GM15510 (cell line): ENCODE results near the gene ANKRD24.

Experiments used
- POLR2A ChIP-seq: IDR thresholded peaks from 3 replicates; pipeline ENCODE4 v1.6.1; 2011; ENCODE audit warnings: borderline replicate concordance; ENCODE audit not compliant: insufficient read length; ENCODE audit errors: extremely low read depth

Gene ANKRD24

DNA sequence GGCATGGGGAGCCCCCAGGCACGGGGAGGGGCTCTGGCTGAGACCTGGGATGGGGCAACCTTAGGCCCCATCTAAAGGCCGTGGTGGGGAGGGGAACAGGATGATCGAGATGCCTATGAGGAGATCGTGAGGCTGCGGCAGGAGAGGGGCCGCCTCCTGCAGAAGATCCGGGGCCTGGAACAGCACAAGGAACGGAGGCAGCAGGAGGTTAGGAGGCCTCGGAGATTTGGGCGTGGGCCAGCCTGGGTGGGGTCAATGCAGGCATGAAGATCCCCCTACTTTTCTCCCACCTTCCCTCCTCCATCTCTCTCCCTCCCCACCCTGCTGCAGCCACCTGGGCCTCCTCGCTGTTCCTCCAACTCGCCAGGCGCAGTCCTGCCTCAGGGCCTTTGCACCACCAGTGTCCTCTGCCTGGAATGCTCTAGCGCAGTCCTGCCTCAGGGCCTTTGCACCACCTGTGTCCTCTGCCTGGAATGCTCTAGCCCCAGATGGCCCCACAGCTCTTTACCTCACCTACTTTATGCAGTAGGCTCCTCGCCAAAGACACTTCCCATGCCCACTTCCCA is 27.8 kb downstream of the ANKRD24 start:
- TF ChIP-seq POLR2A = no peak

DNA sequence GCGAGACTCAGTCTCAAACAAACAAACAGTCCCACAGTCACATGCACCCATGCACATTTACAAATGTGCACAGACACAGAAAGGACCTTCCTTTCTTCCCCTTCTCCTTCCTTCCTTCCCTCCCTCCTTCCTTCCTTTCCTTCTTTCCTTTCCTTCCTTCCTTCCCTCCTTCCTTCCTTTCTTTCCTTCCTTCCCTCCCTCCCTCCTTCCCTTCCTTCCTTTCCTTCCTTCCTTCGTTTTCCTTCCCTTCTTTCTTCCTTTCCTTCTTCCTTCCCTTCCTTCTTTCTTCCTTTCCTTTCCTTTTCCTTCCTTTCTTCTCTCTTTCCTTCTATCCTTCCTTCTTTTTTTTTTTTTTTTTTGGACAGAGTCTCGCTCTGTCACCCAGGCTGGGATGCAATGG is 30.6 kb downstream of the ANKRD24 start:
- TF ChIP-seq POLR2A = no peak

DNA sequence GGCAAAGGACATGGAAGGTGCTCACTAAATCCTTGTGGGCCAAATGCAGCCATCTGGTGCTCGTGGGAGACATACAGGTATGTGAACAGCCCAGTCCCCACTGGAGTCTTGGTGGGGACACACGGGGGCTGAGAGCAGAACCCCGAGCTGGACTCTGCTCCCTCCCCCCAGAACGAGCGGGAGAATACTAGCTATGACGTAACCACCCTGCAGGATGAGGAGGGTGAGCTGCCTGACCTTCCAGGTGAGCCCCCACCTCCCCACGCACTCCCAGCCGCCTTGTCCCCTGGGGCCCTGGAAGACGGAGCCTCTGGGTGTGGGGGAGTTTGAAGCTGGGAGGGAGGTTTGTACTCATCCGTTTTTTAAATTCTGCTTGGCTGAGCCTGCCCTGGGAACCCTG is 33.3 kb downstream of the ANKRD24 start:
- TF ChIP-seq POLR2A = no peak

DNA sequence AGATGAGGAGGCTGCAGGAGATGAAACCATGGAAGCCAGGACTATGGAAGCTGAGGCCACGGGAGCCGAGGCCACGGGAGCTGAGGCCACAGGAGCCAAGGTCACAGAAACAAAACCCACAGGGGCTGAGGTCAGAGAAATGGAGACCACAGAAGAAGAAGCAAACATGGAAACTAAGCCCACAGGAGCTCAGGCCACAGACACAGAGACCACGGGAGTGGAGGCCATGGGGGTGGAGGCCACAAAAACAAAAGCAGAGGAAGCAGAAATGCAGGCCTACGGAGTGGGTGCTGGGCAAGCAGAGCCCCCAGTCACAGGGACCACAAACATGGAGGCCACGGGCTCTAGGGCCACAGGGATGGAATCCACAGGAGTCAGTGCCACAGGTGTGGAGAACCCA is 34.4 kb downstream of the ANKRD24 start:
- TF ChIP-seq POLR2A = no peak

DNA sequence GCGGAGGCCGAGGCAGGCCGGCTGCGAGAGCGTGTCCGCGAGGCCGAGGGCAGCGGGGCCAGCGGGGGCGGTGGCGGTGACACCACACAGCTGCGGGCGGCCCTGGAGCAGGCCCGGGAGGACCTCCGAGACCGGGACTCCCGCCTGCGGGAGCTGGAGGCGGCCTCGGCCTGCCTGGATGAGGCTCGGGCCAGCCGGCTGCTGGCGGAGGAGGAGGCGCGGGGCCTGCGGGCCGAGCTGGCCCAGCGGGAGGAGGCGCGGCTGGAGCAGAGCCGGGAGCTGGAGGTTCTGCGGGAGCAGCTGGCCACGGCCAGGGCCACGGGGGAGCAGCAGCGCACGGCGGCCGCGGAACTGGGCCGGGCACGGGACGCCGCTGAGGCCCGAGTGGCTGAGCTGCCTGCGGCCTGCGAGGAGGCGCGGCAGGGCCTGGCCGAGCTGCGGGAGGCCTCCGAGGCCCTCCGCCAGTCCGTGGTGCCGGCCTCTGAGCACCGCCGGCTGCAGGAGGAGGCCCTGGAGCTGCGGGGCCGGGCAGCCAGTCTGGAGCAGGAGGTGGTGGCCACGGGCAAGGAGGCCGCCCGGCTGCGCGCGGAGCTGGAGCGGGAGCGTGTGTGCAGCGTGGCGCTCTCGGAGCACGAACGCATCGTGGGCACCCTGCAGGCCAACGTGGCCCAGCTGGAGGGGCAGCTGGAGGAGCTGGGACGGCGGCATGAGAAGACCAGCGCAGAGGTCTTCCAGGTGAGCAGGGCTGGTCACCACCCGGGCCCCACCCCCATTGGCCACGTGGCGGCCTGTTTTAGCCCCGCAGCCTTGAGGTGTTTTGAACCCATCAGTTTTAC is 35.2 kb downstream of the ANKRD24 start:
- no peak for TF ChIP-seq POLR2A

DNA sequence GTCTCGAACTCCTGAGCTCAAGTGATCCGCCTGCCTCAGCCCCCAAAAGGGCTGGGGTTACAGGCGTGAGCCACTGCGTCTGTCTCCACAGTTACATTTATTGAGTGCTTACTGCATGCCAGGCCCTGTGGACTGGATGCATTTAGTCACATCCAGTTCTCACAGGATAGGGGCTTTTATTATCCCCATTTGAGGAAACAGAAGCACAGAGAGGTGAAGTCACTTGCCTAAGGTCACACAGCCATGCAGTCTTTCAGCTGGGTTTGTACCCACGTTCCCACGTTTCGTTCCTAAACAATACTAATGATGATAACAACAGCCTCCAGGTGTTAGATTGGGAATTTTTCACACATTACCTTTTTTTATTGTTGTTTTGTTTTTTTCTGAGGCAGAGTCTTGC is 37.7 kb downstream of the ANKRD24 start:
- TF ChIP-seq POLR2A = no peak

DNA sequence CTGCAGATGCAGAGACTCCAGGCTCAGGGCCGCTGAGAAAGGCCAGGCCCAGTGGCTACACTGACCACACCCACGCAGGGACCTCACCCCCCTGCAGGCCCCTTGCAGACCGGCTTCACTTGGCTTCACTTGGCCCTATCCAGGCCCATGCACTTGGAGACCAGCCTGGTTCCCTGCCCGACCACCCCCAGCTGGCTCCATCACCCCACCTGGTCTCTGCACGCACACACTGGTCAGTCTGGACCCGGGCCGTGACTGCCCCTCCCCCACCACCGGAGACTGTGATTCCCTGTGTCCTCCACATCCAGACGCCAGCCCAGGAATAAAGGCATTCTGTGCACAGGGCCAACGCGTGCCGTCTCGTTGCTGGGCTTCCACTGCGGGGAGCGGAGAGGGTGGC is 42.0 kb downstream of the ANKRD24 start:
- no peak for TF ChIP-seq POLR2A

DNA sequence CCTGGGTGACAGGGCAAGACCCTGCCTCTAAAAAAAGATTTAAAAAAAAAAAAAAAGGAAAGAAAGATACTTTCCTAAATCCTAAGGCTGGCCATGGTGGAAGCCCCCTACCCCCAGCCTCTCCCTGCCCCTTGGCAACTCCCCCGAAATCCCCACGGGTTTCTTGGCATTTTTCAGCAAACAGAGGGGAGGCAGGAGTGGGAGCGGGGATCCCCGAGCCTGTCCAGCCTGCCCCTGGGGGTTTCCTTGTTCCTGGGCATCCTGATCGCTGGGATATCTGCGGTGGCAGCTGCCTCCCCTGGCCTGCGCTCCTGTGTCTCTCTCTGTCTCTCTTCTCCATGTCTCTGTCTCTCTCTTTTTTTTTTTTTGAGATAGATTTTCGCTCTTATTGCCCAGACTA is 43.4 kb downstream of the ANKRD24 start:
- no peak for TF ChIP-seq POLR2A

DNA sequence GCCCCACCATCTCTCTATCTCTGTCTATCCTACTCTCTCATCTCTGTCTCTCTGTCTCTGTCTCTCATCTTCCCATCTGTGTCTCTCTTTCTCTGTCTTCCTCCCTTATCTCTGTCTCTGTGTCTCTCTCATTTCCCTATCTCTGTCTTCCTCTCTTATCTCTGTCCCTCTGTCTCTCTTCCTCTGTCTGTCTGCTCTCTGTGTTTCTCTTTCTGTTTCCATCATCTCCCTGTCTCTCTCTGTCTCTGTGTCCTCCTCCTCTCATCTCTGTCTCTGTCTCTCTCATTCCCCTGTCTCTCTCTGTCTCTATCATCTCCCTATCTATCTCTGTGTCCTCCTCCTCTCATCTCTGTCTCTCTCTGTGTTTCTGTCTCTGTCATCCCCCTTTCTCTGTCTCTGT is 45.3 kb downstream of the ANKRD24 start:
- no peak for TF ChIP-seq POLR2A

DNA sequence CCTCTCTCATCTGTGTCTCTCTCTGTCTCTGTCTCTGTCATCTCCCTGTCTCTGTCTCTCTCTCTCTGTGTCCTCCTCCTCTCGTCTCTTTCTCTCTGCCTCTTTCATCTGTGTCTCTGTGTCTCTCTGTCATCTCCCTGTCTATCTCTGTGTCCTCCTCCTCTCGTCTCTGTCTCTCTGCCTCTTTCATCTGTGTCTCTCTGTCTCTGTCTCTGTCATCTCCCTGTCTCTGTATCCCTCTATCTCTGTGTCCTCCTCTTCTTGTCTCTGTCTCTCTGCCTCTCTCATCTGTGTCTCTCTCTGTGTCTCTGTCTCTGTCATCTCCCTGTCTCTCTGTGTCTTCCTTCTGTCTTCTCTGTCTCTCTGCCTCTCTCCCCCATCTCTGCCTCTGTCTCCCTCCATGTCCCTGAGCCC is 46.3 kb downstream of the ANKRD24 start:
- no peak for TF ChIP-seq POLR2A

DNA sequence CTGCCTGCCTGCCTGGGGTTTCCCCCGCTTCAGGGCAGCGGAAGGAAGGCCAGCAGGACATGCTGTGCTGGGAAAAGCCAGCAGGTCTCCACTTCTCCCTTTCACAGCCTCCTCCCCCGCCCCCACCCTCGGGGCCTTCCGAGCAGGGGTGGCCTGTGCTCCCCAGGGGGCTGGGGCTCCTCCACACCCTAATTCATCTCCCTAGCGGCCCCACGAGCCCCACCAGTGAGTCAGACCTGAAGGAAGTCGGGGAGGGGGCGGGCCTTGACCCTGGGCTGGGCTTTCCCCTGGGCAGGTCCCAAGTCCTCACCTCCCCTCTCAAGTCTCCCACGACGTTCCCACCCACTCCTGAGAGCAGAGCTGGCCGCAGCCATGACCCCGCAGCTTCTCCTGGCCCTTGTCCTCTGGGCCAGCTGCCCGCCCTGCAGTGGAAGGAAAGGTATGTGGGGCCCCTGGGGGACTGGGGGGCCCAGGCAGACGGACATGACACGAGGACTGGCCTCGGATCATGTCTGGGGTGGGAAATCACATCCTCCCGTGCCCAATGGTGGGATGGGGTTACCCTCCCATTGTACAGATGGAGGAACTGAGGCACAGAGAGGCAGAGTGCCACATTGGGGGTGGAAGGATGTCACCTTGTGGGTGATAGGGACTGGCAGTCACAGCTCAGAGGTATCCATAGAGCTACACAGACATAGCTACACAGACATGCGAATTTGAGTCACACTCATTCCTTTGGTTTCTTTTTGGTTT is 46.9 kb downstream of the ANKRD24 start, which contains the start of gene EBI3:
Gene EBI3 (plus strand): TSS at position 345 of the 753 bp plus-strand sequence. CDS start 28 bp downstream, at position 373.
- peak; percentile 62 for TF ChIP-seq POLR2A

DNA sequence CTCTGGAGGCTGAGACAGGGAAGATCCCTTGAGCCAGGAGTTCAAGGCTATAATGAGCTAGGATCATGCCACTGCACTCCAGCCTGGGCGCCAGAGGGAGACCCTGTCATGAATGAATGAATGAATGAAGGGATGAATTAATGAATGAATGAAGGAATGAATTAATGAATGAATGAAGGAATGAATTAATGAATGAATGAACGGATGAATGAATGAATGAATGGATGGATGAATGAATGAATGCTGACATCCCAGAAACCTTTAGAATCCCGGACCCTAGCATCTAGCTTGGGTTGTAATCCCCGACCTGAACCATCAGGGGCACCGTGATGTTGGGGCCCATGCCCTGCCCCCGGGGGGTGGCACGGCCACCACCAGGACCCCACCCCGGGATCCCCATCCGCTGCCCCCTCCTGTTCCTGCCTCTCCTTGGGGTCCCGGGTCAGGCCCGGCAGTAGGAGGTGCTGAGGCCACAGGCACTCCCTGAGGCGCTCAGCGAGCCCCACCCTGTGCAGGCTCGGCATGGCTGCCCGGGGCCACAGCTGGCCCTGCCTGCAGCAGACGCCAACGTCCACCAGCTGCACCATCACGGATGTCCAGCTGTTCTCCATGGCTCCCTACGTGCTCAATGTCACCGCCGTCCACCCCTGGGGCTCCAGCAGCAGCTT is 50.3 kb downstream of the ANKRD24 start:
- peak; percentile 24 for TF ChIP-seq POLR2A

DNA sequence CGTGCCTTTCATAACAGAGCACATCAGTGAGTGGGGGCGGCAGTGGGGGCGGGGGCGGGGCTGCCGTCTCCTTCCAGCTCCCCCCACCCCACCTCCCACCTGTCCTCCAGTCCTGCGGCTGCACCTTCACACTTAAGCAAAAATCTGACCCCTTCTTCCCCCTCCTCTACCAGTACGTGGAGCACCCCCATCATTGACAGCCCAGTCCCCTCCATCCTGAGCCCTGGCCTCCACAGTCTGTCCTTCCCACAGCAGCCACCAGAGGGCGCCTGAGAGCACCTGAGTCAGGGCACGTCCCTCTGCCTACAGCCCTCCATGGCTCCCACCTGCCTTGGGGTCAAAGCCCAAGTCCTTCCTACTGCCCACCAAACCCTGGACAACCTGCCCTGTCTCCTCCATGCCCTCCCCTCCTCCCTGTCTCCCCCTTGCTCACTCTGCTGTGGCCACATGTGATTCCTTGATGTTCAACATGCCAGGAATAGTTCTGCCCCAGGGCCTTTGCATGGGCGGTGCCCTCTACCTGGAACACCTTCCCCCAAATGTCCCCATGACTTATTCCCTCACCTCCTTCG is 50.9 kb downstream of the ANKRD24 start:
- no peak for TF ChIP-seq POLR2A

DNA sequence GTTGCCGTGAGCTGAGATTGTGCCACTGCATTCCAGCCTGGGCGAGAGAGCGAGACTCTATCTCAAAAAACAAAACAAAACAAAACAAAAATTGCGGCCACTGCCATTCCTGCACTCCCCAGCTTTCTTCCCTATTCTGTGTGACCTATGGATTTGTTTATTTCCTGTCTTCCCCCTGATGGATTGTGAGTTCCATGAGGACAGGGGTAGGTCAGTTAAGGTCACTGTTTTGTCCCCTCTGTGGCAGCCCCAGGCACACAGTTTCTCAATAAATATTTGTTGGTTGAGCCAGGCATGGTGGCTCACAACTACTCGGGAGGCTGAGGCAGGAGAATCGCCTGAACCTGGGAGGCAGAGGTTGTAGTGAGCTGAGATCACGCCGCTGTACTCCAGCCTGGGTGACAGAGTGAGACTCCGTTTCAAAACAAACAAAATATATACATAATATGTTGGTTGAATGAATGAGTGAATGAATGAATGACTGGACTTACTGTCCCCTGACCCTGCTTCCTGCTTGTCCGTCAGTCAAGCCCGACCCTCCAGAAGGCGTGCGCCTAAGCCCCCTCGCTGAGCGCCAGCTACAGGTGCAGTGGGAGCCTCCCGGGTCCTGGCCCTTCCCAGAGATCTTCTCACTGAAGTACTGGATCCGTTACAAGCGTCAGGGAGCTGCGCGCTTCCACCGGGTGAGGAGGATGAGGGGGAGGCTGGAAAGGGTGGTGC is 51.8 kb downstream of the ANKRD24 start:
- no peak for TF ChIP-seq POLR2A
